Measurements from ENCODE around the gene DIS3L2. TPM values are rescaled to one million over a fixed set of nuclear protein-coding genes. Genes with fewer than 3 reads are reported as not detected.

DIS3L2 gene
- total RNA-seq, 2 donors from 2014 or later, result 33.5 to 35.5 TPM

DNA sequence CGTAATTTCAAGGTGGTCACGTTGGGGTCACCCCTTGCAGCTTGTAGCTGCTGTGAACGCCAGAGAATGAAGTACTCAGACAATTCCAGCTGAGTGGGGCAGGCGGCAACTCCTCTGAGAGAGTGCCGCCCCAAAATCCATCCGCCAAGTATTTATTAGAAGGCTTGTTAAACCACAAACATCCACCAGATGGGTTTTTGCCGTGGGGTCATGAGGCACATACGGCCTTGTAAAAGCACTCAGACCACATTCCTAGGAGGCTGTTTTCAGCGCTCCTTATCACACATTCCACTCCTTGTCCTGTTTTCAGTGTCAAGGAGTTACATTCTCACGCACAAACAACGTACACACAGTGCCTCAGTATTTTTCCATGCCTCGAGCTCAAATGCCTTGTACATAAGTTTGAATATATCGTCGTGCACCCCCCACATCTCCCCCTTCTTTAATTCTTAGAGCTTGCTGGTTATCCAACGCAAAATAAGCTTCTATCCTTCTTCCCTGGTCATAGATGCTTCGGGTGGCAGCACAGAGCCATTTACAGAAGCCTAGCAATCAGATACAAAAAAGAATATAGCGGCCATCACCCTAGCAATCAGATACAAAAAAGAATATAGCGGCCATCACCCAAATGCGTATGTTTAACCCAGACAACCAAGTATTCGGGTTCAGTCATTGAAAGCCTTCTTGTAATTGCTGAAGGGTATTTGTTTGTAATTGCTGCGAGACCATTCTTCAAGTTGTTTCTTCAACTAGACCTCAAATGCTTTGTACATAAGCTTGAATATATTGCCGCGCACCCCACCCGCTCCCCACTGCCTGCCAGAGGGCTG, 424.4 kb downstream of the DIS3L2 start:
- DNase-seq (no peak), ATAC-seq (no peak)
- intact Hi-C loops (cut with DNase I, micrococcal nuclease), result no loop called here

DNA sequence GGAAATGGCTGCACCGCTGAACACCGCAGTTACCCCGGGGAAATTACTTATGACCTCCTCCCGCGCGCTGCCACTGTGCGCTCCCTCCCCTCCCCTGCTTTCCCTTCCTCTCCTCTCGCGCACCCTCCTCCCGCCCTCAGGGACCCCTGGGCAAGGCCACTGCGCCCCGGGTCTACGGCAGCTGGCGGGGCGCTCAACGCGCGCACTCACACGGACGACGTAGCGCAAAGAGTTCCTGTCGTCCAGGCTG, 424.9 kb downstream of the DIS3L2 start:
- DNase-seq, result no peak
- no peak for ATAC-seq
- intact Hi-C loops (cut with DNase I, micrococcal nuclease), result no loop called here

Small RNA genes lying within 50 kb of the gene (microRNA-seq; reads per million reads assigned to microRNA genes)
- 0 reads per million in 2 donors for gene MIR562

Other genes starting within 250 kb of the DIS3L2 start
- 10 to 100 TPM; 16.2 to 17.5 TPM for gene PDE6D, start 180.4 kb upstream of the DIS3L2 start, total RNA-seq
- 10 to 100 TPM; 21.7 to 28.1 TPM for gene COPS7B, start 175.3 kb upstream of the DIS3L2 start, total RNA-seq
- not detected for gene NPPC, start 35.3 kb upstream of the DIS3L2 start, total RNA-seq